ENCODE measurements around the gene LEMD1.
"Not testable (repeated sequence)": the region's sequence is repeated elsewhere in the genome, so short reads cannot be mapped to it uniquely, and the experiment has no call there.

- TF ChIP-seq CTCF (IDR thresholded peaks at IDR 0.05; ENCODE audit: low read length); EZH2phosphoT487 (IDR thresholded peaks at IDR 0.05; ENCODE audit: low read length); EZH2 (optimal IDR thresholded peaks at IDR 0.05; ENCODE audit: low read depth, low read length): not testable (repeated sequence)
Measured at GRCh38 chr1:205365086-205365485, 56.8 kb downstream of the LEMD1 start.
